ENCODE data around the gene NPAS3.

DNA sequence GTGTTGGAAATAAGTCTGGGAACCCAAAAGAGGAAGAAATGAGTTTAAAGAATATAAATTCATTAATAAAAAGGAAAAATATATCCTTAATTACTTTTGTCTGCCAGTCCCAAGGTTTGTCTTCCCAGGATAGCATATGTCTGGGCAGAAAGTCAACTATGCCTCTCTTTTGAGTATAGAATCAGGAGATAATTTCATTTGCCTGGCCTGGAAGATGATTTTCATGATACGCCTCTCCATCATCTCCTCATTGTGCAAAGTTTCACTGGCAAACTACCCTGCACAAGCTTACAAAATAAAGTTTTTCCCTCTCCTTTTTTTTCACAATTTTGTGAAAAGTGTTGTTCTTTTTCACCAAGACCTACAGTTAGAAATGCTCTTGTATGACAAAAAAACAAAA lies 671.4 kb downstream of the NPAS3 start:
- TF ChIP-seq, protein P1, sequence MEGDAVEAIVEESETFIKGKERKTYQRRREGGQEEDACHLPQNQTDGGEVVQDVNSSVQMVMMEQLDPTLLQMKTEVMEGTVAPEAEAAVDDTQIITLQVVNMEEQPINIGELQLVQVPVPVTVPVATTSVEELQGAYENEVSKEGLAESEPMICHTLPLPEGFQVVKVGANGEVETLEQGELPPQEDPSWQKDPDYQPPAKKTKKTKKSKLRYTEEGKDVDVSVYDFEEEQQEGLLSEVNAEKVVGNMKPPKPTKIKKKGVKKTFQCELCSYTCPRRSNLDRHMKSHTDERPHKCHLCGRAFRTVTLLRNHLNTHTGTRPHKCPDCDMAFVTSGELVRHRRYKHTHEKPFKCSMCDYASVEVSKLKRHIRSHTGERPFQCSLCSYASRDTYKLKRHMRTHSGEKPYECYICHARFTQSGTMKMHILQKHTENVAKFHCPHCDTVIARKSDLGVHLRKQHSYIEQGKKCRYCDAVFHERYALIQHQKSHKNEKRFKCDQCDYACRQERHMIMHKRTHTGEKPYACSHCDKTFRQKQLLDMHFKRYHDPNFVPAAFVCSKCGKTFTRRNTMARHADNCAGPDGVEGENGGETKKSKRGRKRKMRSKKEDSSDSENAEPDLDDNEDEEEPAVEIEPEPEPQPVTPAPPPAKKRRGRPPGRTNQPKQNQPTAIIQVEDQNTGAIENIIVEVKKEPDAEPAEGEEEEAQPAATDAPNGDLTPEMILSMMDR (IDR thresholded peaks at IDR 0.05) = no peak
- no peak for TF ChIP-seq POLR2A (IDR thresholded peaks at IDR 0.05)

All from uterus (tissue), 2 donors.